Karpas-422 (cell line): ENCODE results near the gene LILRB4. TPM values are rescaled to one million over a fixed set of nuclear protein-coding genes. Genes with fewer than 3 reads are reported as not detected.
"Not testable (repeated sequence)": the region's sequence is repeated elsewhere in the genome, so short reads cannot be mapped to it uniquely, and the experiment has no call there.

Experiments used
- DNase-seq: peaks from one replicate; pipeline ENCODE4 v3.0.0-alpha.2; 2015
- H2AFZ ChIP-seq: fragments of 200-600 bp; sonication (generic); 2 replicates; pipeline ENCODE4 v1.6.1; 2014; ENCODE audit warnings: antibody characterized with exemption, low read length, mixed read lengths
- H3K27ac ChIP-seq: fragments of 200-600 bp; sonication (generic); 2 replicates; pipeline ENCODE4 v1.5.1; 2014; ENCODE audit warnings: mild to moderate bottlenecking, low read length, moderate library complexity
- H3K27me3 ChIP-seq: fragments of 200-600 bp; sonication (generic); 2 replicates; pipeline ENCODE4 v1.6.1; 2014; ENCODE audit warnings: low read length, mixed read lengths
- H3K36me3 ChIP-seq: fragments of 200-600 bp; sonication (generic); 2 replicates; pipeline ENCODE4 v1.6.1; 2014; ENCODE audit warnings: low read length, mixed read lengths; ENCODE audit not compliant: insufficient read depth
- H3K4me1 ChIP-seq: fragments of 200-600 bp; sonication (generic); 2 replicates; pipeline ENCODE4 v1.6.1; 2014; ENCODE audit warnings: mild to moderate bottlenecking, low read length, mixed read lengths
- H3K4me2 ChIP-seq: fragments of 200-600 bp; sonication (generic); 2 replicates; pipeline ENCODE4 v1.6.1; 2014; ENCODE audit warnings: low read length, low read depth, mild to moderate bottlenecking; ENCODE audit not compliant: poor library complexity, severe bottlenecking
- H3K4me3 ChIP-seq: fragments of 200-600 bp; sonication (generic); 2 replicates; pipeline ENCODE4 v1.5.1; 2014; ENCODE audit warnings: mild to moderate bottlenecking, antibody characterized with exemption, low read length, mixed read lengths
- H3K79me2 ChIP-seq: fragments of 200-600 bp; sonication (generic); 2 replicates; pipeline ENCODE4 v1.6.1; 2014; ENCODE audit warnings: mild to moderate bottlenecking, low read length, mixed read lengths
- H3K9ac ChIP-seq: fragments of 200-600 bp; sonication (generic); 2 replicates; pipeline ENCODE4 v1.6.0; 2014; ENCODE audit warnings: low read length
- H3K9me2 ChIP-seq: fragments of 200-600 bp; sonication (generic), shearing (Covaris generic); replicated peaks from 2 replicates; pipeline ENCODE4 v1.6.0; 2014; ENCODE audit warnings: mild to moderate bottlenecking, low read length, moderate library complexity; ENCODE audit not compliant: insufficient read depth
- H3K9me3 ChIP-seq: fragments of 300-700, 200-600 bp; sonication (generic); 2 replicates; pipeline ENCODE4 v1.6.1; 2014; ENCODE audit warnings: low read length, mixed read lengths
- H4K20me1 ChIP-seq: fragments of 200-600 bp; sonication (generic); 2 replicates; pipeline ENCODE4 v1.6.1; 2014; ENCODE audit warnings: mild to moderate bottlenecking, antibody characterized with exemption, low read length, low read depth; ENCODE audit not compliant: insufficient read depth
- small RNA-seq: library from RNA; depleted of rRNA; stranded (forward); fragments of <200 nt; gene quantifications from one replicate; pipeline ENCODE3, GENCODE V24; 2014
- total RNA-seq: library from RNA; depleted of rRNA; stranded (reverse); fragments of >200 nt; shearing (Covaris generic); gene quantifications from 2 replicates; pipeline ENCODE4 v1.2.3, GENCODE V29; 2014; ENCODE audit warnings: low replicate concordance; rRNA removed

Gene LILRB4
- total RNA-seq, 1 experiment from 2014 or later, result not detected

DNA sequence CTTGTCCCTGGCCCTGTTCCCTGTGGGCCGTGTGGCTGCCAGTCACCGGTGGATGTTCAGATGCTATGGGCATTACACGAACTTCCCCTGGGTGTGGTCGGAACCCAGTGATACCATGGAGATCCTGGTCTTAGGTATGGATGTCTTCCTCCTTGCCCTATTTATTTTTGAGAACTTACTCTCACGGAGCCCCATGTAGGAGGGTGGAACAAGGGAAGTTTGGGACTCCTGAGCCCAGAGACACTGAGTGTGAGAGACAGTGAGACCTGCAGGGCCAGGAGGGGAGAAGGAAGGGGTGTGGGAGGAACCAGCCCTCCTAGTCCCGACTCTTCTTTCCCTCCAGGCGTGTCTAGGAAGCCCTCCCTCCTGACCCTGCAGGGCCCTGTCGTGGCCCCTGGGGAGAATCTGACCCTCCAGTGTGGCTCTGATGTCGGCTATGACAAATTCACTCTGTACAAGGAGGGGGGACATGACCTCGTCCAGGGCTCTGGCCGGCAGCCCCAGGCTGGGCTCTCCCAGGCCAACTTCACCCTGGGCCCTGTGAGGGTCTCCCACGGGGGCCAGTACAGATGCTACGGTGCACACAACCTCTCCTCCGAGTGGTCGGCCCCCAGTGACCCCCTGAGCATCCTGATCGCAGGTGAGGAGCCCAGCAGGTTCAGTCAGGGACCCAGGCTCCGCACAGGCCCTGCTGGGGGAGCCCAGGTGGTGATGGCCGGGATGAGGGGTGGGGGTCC is 46.6 kb downstream of the LILRB4 start:
- Histone ChIP-seq H3K27me3 (no peaks in the 10 kb centered on the region), H3K9ac (no peak overlapping the region), H3K36me3 (no peaks in the 10 kb centered on the region), H3K4me1 (no peaks in the 10 kb centered on the region), H3K9me2 (no peaks in the 10 kb centered on the region), H3K27ac (no peak overlapping the region), H2AFZ (no peak overlapping the region), H3K4me3 (no peak overlapping the region), H3K9me3 (no peaks in the 10 kb centered on the region), H3K4me2 (no peak overlapping the region), H4K20me1 (no peaks in the 10 kb centered on the region), H3K79me2 (no peaks in the 10 kb centered on the region)
- no peak for DNase-seq

DNA sequence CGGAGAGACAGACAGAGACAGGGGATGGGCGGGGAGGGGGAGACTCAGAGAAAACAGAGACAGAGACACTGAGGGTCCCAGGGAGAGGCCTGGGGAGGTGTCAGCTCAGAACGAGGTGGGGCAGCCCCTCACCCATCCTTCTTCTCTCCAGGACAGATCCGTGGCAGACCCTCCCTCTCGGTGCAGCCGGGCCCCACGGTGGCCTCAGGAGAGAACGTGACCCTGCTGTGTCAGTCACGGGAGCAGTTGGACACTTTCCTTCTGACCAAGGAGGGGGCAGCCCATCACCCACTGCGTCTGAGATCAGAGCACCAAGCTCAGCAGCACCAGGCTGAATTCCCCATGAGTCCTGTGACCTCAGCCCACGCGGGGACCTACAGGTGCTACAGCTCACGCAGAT is 47.2 kb downstream of the LILRB4 start:
- H3K36me3 ChIP-seq, H2AFZ ChIP-seq, H3K4me2 ChIP-seq, H3K9me2 ChIP-seq, H3K9ac ChIP-seq, H3K27me3 ChIP-seq, H3K4me3 ChIP-seq, H3K27ac ChIP-seq, H3K4me1 ChIP-seq, H3K9me3 ChIP-seq, H3K79me2 ChIP-seq, DNase-seq, H4K20me1 ChIP-seq: not testable (repeated sequence)

Small RNA genes lying within 50 kb of the gene (small RNA-seq; reads per million reads assigned to genes)
- gene AC245036.3 (not detected), gene AC245128.2 (not detected), gene MIR8061 (not detected)

Other genes starting within 250 kb of the LILRB4 start
- not detected in 2 replicates for gene TTYH1, start 247.5 kb upstream of the LILRB4 start, total RNA-seq
- 88.3 and 99.4 TPM in 2 replicates for gene LENG8, start 213.8 kb upstream of the LILRB4 start, total RNA-seq
- 5.0 and 14.1 TPM in 2 replicates for gene LENG9, start 199.2 kb upstream of the LILRB4 start, total RNA-seq
- not detected in 2 replicates for gene CDC42EP5, start 189.7 kb upstream of the LILRB4 start, total RNA-seq
- gene LAIR2, start 160.2 kb upstream of the LILRB4 start, total RNA-seq, result not detected in 2 replicates
- gene LILRA2, start 89.2 kb upstream of the LILRB4 start, total RNA-seq, result not detected in 2 replicates
- not detected in 2 replicates for gene LILRA1, start 69.4 kb upstream of the LILRB4 start, total RNA-seq
- gene LILRB1, start 32.5 kb upstream of the LILRB4 start, total RNA-seq, result 0.07 and 5.2 TPM in 2 replicates
- not detected in 2 replicates for gene KIR3DL3, start 61.5 kb downstream of the LILRB4 start, total RNA-seq
- gene KIR2DL3, start 75.5 kb downstream of the LILRB4 start, total RNA-seq, result not detected in 2 replicates
- not detected in 2 replicates for gene KIR2DL1, start 106.8 kb downstream of the LILRB4 start, total RNA-seq
- not detected in 2 replicates for gene KIR2DL4, start 140.6 kb downstream of the LILRB4 start, total RNA-seq
- not detected in 2 replicates for gene KIR3DL1, start 153.5 kb downstream of the LILRB4 start, total RNA-seq
- gene KIR2DS4, start 169.7 kb downstream of the LILRB4 start, total RNA-seq, result not detected in 2 replicates
- gene KIR3DL2, start 187.5 kb downstream of the LILRB4 start, total RNA-seq, result not detected in 2 replicates
- gene FCAR, start 211.2 kb downstream of the LILRB4 start, total RNA-seq, result not detected in 2 replicates
- not detected in 2 replicates for gene NCR1, start 243.2 kb downstream of the LILRB4 start, total RNA-seq